H1 (cell line): Measurements from ENCODE around the gene GALNT17. TPM values are rescaled to one million over a fixed set of nuclear protein-coding genes. Genes with fewer than 3 reads are reported as not detected.

Experiments
- RBBP5 ChIP-seq: IDR thresholded peaks from 2 replicates; pipeline ENCODE4 v1.7.1; 2012; ENCODE audit warnings: low read depth, mild to moderate bottlenecking, inconsistent platforms, low read length, moderate library complexity, borderline replicate concordance
- SAP30 ChIP-seq: fragments of 300-600 bp; sonication (generic); IDR thresholded peaks from 2 replicates; pipeline ENCODE4 v1.7.1; 2012; ENCODE audit warnings: low read length, moderate library complexity, mild to moderate bottlenecking, inconsistent platforms; ENCODE audit not compliant: insufficient read depth, insufficient replicate concordance
- polyA plus RNA-seq, 7 experiments: library from polyadenylated mRNA; depleted of rRNA in 3 of 7; stranded (reverse) in 5 of 7; unstranded in 2 of 7; fragments of >200 nt in 5 of 7; fragments of 200-250 nt in 2 of 7; gene quantifications; 1 replicate in 5 of 7; 2 replicates in 1 of 7; 4 replicates in 1 of 7; pipeline versions ENCODE4 v1.2.1 to v1.2.3, GENCODE V29; 2011 to 2013; ENCODE audit warnings: missing spikeins in 2 of 7, mixed read lengths in 2 of 7
- total RNA-seq: library from RNA; stranded (reverse); fragmentation: NEBNext Ultra II Directional; extraction: Animal tissue kit (Norgen Biotek cat#: 25700); gene quantifications from 2 replicates; pipeline ENCODE4 v1.2.1, GENCODE V29; 2021
- TF ChIP-seq, protein P1 (sequence below), 3 experiments: IDR thresholded peaks; 1 replicate in 2 of 3; 2 replicates in 1 of 3; pipeline versions ENCODE4 v1.5.1 to v1.6.1; 2011; ENCODE audit warnings: low read length in 3 of 3, mild to moderate bottlenecking in 3 of 3, inconsistent platforms in 2 of 3, low read depth in 1 of 3, moderate library complexity in 1 of 3; ENCODE audit not compliant: insufficient read depth in 1 of 3; ENCODE audit errors: control extremely low read depth in 1 of 3

GALNT17 gene
- total and polyA plus RNA-seq, 2 of the 8 experiments (the other 6 are each of a cell fraction or from before 2014, with no cell fraction given) = 37.7 to 47.0 TPM

DNA sequence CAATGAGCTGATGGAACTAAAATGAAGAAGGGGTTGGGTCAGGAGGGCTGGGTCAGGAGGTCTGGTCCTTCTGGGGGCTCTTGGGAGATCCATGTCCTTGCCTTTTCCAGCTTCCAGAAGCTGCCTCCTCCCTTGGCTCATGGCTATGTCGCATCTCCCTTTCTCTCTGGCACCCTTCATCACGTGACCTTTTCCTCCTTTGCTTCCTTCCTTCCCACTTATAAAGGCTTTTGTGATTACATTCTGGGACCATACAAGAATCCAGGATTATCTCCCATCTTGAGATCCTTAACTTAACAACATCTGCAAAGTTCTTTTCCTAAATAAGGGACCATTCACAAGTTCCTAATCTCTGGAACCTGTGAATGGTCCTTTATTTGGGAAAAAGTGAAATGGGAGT lies 290.2 kb downstream of the GALNT17 start (continued):
- TF ChIP-seq SAP30 = no peak
- TF ChIP-seq, protein P1, sequence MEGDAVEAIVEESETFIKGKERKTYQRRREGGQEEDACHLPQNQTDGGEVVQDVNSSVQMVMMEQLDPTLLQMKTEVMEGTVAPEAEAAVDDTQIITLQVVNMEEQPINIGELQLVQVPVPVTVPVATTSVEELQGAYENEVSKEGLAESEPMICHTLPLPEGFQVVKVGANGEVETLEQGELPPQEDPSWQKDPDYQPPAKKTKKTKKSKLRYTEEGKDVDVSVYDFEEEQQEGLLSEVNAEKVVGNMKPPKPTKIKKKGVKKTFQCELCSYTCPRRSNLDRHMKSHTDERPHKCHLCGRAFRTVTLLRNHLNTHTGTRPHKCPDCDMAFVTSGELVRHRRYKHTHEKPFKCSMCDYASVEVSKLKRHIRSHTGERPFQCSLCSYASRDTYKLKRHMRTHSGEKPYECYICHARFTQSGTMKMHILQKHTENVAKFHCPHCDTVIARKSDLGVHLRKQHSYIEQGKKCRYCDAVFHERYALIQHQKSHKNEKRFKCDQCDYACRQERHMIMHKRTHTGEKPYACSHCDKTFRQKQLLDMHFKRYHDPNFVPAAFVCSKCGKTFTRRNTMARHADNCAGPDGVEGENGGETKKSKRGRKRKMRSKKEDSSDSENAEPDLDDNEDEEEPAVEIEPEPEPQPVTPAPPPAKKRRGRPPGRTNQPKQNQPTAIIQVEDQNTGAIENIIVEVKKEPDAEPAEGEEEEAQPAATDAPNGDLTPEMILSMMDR (IDR thresholded peaks at IDR 0.05; ENCODE audit: control extremely low read depth in 1 of 3, insufficient read depth in 1 of 3, low read depth in 1 of 3, low read length in 3 of 3) = no peak
- no peak for TF ChIP-seq RBBP5
